ENCODE results near the gene HSPB3. TPM values are rescaled to one million over a fixed set of nuclear protein-coding genes. Genes with fewer than 3 reads are reported as not detected.

The HSPB3 gene
- polyA plus RNA-seq, 2 of the 4 experiments (the other 2 are of a cell fraction): not detected

- Histone ChIP-seq H3K27ac (no peak overlapping the region), H3K4me1 (peaks cover 7% of the 10 kb centered on the region; the same call in 2 of the 3 replicates), H3K4me3 (no peak overlapping the region), H3K9me3 (peaks cover 11% of the 10 kb centered on the region; the same call in 2 of the 3 replicates), H3K4me2 (peak overlapping the region; percentile 49)
- no peak for DNase-seq (ENCODE audit: low read depth in 1 of 2, low spot score in 1 of 2)
- no peak for FAIRE-seq
- TF ChIP-seq HEYL (CRISPR knock-in tag; IDR thresholded peaks at IDR 0.05): no peak
- no peak for TF ChIP-seq MYC (IDR thresholded peaks at IDR 0.05; ENCODE audit: borderline replicate concordance, low read length)
- TF ChIP-seq HOXB5 (CRISPR knock-in tag; IDR thresholded peaks at IDR 0.05): no peak
- TF ChIP-seq TP53 (CRISPR knock-in tag; IDR thresholded peaks at IDR 0.05): no peak
- TF ChIP-seq RFX5 (IDR thresholded peaks at IDR 0.05): no peak
- no peak for TF ChIP-seq CEBPB (IDR thresholded peaks at IDR 0.05)
- TF ChIP-seq JUNB (IDR thresholded peaks at IDR 0.05): no peak
- no peak for TF ChIP-seq FOSL2 (IDR thresholded peaks at IDR 0.05)
- TF ChIP-seq FOSL2 (CRISPR knock-in tag; IDR thresholded peaks at IDR 0.05): no peak
- TF ChIP-seq TFCP2L1 (CRISPR knock-in tag; IDR thresholded peaks at IDR 0.05): no peak
- no peak for TF ChIP-seq PHF8 (IDR thresholded peaks at IDR 0.05; ENCODE audit: borderline replicate concordance, low read depth)
- TF ChIP-seq POLR2A (IDR thresholded peaks at IDR 0.05; ENCODE audit: low read length): no peak
- no peak for TF ChIP-seq EHMT2 (IDR thresholded peaks at IDR 0.05; ENCODE audit: low read depth)
- TF ChIP-seq FOSB (CRISPR knock-in tag; IDR thresholded peaks at IDR 0.05): no peak
- no peak for TF ChIP-seq GATA3 (IDR thresholded peaks at IDR 0.05; ENCODE audit: borderline replicate concordance)
- no peak for TF ChIP-seq RARB (CRISPR knock-in tag; IDR thresholded peaks at IDR 0.05)
- TF ChIP-seq RAD21 (conservative IDR thresholded peaks at IDR 0.05 in 1 of 2, IDR thresholded peaks at IDR 0.05 in 1 of 2): no peak
- ChIA-PET CTCF (interaction anchor here (0.8 to 2.3 kb wide), 2 partner anchors 19 to 27 kb away, joined by 4 to 12 read pairs; no protein-coding TSS in a partner anchor), POLR2A (no interaction called here)
- ATAC-seq: no peak
- WGBS (ENCODE audit: missing lambda C conversion rate): 44% methylated on average over 2 of the region's 2 CpGs
Observed at GRCh38 chr5:54470128-54470527, 14.6 kb downstream of the HSPB3 start.

- Histone ChIP-seq H3K4me3 (no peak overlapping the region), H3K9me3 (peaks cover 11% of the 10 kb centered on the region; the same call in 2 of the 3 replicates), H3K4me1 (peaks cover 7% of the 10 kb centered on the region; the same call in 2 of the 3 replicates), H3K27ac (no peak overlapping the region), H3K4me2 (peak overlapping the region; percentile 49; the same call in 1 of the 3 replicates)
- no peak for DNase-seq (ENCODE audit: low read depth in 1 of 2, low spot score in 1 of 2)
- ChIA-PET POLR2A (no interaction called here), CTCF (interaction anchor here (0.6 to 2.3 kb wide), 3 partner anchors 19 to 434 kb away, joined by 3 to 12 read pairs (median 4); no protein-coding TSS in a partner anchor)
- FAIRE-seq: no peak
- TF ChIP-seq ZFP36 (IDR thresholded peaks at IDR 0.05; ENCODE audit: borderline replicate concordance, partially characterized antibody) (no peak), BHLHE40 (IDR thresholded peaks at IDR 0.05; ENCODE audit: low read depth, low read length) (no peak), RARB (CRISPR knock-in tag; IDR thresholded peaks at IDR 0.05) (no peak), SMC3 (IDR thresholded peaks at IDR 0.05) (no peak), KDM1A (IDR thresholded peaks at IDR 0.05; ENCODE audit: low read depth) (no peak), MYC (IDR thresholded peaks at IDR 0.05; ENCODE audit: borderline replicate concordance, low read length) (no peak), CEBPB (IDR thresholded peaks at IDR 0.05) (no peak), HOXB5 (CRISPR knock-in tag; IDR thresholded peaks at IDR 0.05) (no peak), RNF2 (IDR thresholded peaks at IDR 0.05; ENCODE audit: borderline replicate concordance, low read depth) (no peak), RCOR1 (IDR thresholded peaks at IDR 0.05; ENCODE audit: low read depth, low read length) (no peak), GATA3 (IDR thresholded peaks at IDR 0.05; ENCODE audit: borderline replicate concordance) (no peak), MAZ (IDR thresholded peaks at IDR 0.05; ENCODE audit: borderline replicate concordance, low read depth, low read length) (no peak), CHD2 (IDR thresholded peaks at IDR 0.05; ENCODE audit: low read length, partially characterized antibody) (no peak), MAFK (IDR thresholded peaks at IDR 0.05; ENCODE audit: partially characterized antibody) (no peak), KDM5A (IDR thresholded peaks at IDR 0.05) (no peak), CHD4 (IDR thresholded peaks at IDR 0.05; ENCODE audit: borderline replicate concordance) (no peak)
- WGBS (ENCODE audit: missing lambda C conversion rate): 3% methylated on average over 1 of the region's 1 CpG
- ATAC-seq: no peak
Observed at GRCh38 chr5:54470677-54471076, 15.2 kb downstream of the HSPB3 start.

All from A549 (cell line).